Loucy (cell line): Measurements from ENCODE around the gene NFRKB.

Source experiments
- CTCF ChIP-seq: fragments of 200-600 bp; sonication (generic); conservative IDR thresholded peaks from 2 replicates; pipeline ENCODE4 v1.5.1; 2014; ENCODE audit warnings: mild to moderate bottlenecking, antibody characterized with exemption, low read length
- EZH2phosphoT487 ChIP-seq: fragments of 200-600 bp; IDR thresholded peaks from 2 replicates; pipeline ENCODE4 v1.6.1; 2018; ENCODE audit warnings: antibody characterized with exemption, mild to moderate bottlenecking, moderate library complexity, borderline replicate concordance

GRCh38 chr11:129939510-129939909, 44.1 kb upstream of the NFRKB start:
- TF ChIP-seq CTCF (no peak), EZH2phosphoT487 (no peak)
